BJ (cell line): Measurements from ENCODE around the gene ZNF689. TPM values are rescaled to one million over a fixed set of nuclear protein-coding genes. Genes with fewer than 3 reads are reported as not detected.
A peak's percentile ranks its signal among the peaks of the same experiment; 100 is the strongest.

ENCODE experiments used
- CTCF ChIA-PET: fragments of 350-600 bp; formaldehyde crosslinking; extraction: SDS; loops from one replicate; lab custom pipeline; 2021; ENCODE audit warnings: antibody characterized with exemption, inconsistent platforms; lab: Yijun Ruan, JAX
- POLR2A ChIA-PET: fragments of 300-600 bp; sonication (Branson Sonifier 250); formaldehyde crosslinking; extraction: SDS; loops from one replicate; lab custom pipeline; 2021; ENCODE audit warnings: antibody characterized with exemption; lab: Charles Lee
- DNase-seq: peaks from one replicate; pipeline ENCODE4 v3.0.0-alpha.2; 2011; ENCODE audit warnings: low read depth
- H3K27me3 ChIP-seq: 2 replicates; pipeline ENCODE4 v1.6.0; 2011; ENCODE audit warnings: low read length; ENCODE audit not compliant: control insufficient read depth, insufficient read depth
- H3K36me3 ChIP-seq: 2 replicates; pipeline ENCODE4 v1.5.1; 2011; ENCODE audit warnings: low read length; ENCODE audit not compliant: control insufficient read depth, insufficient read depth
- H3K4me3 ChIP-seq: 2 replicates; pipeline ENCODE4 v1.5.1; 2011; ENCODE audit warnings: low read depth, mild to moderate bottlenecking, control low read depth, low read length
- polyA plus RNA-seq: library from polyadenylated mRNA; depleted of rRNA; stranded (reverse); fragments of >200 nt; gene quantifications from 2 replicates; pipeline ENCODE4 v1.2.3, GENCODE V29; 2011
- TF ChIP-seq, protein P1 (sequence below): IDR thresholded peaks from 2 replicates; pipeline ENCODE4 v1.5.1; 2011; ENCODE audit warnings: low read depth, mild to moderate bottlenecking, control low read depth, inconsistent platforms, low read length, moderate library complexity; ENCODE audit not compliant: insufficient read depth

Gene ZNF689
- polyA plus RNA-seq, 1 experiment = 4.1 TPM

DNA sequence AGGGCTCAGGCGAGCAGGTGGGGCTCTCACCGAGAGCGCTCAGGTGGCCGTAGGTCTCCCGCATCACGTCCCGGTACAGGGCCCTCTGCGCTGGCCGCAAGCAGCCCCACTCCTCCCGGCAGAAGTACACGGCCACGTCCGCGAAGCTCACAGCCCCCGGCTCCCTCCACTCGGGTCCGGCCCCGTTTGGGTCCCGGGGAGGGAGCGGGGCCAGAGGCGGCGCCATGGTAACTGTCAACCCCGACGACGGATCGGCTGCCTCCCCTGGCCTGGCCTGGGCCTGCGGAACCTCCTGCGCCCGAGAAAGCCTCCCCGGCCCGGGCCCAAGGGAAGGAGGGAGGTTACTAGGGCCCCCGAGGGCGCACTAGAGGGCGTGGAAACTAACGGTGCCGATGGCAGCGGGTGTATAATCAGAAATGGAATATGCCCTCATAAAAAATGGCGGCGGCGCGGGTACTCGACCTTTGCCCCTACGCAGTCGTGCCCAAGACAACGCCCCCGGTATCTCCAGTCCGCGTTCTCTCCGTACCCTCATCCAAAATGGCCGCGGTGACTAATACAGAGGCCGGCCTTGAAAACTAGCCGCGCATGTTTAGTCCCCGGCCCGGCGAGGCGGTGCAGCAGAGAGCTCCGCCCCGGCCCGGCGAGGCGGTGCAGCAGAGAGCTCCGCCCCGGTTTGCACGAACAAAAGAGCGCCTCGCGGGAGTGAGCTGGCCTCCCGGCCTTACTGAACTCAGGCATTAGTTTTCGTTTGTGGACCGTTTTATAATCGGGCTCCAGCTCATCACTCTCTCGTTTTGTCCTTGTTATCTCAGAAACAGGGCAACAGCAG, 52.0 kb downstream of the ZNF689 start, which contains the start of gene ZNF764:
Gene ZNF764, minus strand, starts transcription at position 418 of the 832 bp plus-strand sequence. Its CDS starts 192 bp downstream, at position 226.
- DNase-seq = peak; percentile 88
- ChIA-PET POLR2A (interaction anchor here (0.6 kb wide), 1 partner anchor 486 kb away, joined by 3 read pairs; no protein-coding TSS in a partner anchor), CTCF (interaction anchor here (1.3 to 2.2 kb wide), 7 partner anchors 14 to 128 kb away, joined by 4 to 9 read pairs (median 4); partner anchors contain the start of genes DCTPP1 and ZNF747)
- Histone ChIP-seq H3K36me3 (peaks cover 11% of the 10 kb centered on the region), H3K4me3 (peak within 1 kb of the TSS; percentile 86), H3K27me3 (no peaks in the 10 kb centered on the region)
- TF ChIP-seq, protein P1, sequence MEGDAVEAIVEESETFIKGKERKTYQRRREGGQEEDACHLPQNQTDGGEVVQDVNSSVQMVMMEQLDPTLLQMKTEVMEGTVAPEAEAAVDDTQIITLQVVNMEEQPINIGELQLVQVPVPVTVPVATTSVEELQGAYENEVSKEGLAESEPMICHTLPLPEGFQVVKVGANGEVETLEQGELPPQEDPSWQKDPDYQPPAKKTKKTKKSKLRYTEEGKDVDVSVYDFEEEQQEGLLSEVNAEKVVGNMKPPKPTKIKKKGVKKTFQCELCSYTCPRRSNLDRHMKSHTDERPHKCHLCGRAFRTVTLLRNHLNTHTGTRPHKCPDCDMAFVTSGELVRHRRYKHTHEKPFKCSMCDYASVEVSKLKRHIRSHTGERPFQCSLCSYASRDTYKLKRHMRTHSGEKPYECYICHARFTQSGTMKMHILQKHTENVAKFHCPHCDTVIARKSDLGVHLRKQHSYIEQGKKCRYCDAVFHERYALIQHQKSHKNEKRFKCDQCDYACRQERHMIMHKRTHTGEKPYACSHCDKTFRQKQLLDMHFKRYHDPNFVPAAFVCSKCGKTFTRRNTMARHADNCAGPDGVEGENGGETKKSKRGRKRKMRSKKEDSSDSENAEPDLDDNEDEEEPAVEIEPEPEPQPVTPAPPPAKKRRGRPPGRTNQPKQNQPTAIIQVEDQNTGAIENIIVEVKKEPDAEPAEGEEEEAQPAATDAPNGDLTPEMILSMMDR = no peak

GRCh38 chr16:30557707-30557956, 52.6 kb downstream of the ZNF689 start:
- ChIA-PET CTCF (interaction anchor here (1.3 to 2.2 kb wide), 6 partner anchors 14 to 127 kb away, joined by 4 to 9 read pairs (median 4); partner anchors contain the start of gene DCTPP1), POLR2A (no interaction called here)

DNA sequence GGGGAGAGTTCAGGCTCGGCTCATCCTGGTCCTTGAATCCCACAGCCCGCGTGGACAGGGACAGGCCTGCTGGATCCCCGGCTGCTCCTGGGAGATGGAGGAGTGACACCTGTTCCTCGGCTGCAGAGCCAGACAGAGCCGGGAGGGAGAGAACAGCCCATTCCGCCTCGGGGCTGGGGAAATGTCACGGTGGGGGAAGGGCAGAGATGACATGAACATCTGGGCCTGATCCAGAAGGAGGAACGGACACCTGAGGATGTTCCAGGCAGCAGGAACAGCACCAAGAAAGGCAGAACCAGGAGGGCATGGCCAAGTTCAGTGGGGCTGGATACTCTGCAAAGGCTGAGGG, 54.1 kb downstream of the ZNF689 start:
- CTCF ChIA-PET = interaction anchor here (1.7 kb wide), 1 partner anchor 21 kb away, joined by 4 read pairs; no protein-coding TSS in a partner anchor
- TF ChIP-seq, protein P1 = no peak
- H3K36me3 ChIP-seq = peaks cover 15% of the 10 kb centered on the region
- no peaks in the 10 kb centered on the region for H3K27me3 ChIP-seq
- H3K4me3 ChIP-seq = no peak overlapping the region
- no peak for DNase-seq
- POLR2A ChIA-PET = interaction anchor here (0.5 kb wide), 1 partner anchor 55 kb away, joined by 9 read pairs; no protein-coding TSS in a partner anchor

More at GRCh38 chr16:30557707-30557956, 52.6 kb downstream of the ZNF689 start:
- Histone ChIP-seq H3K4me3 (peak overlapping the region; percentile 86), H3K36me3 (peaks cover 15% of the 10 kb centered on the region), H3K27me3 (no peaks in the 10 kb centered on the region)
- TF ChIP-seq, protein P1 = no peak
- no peak for DNase-seq

DNA sequence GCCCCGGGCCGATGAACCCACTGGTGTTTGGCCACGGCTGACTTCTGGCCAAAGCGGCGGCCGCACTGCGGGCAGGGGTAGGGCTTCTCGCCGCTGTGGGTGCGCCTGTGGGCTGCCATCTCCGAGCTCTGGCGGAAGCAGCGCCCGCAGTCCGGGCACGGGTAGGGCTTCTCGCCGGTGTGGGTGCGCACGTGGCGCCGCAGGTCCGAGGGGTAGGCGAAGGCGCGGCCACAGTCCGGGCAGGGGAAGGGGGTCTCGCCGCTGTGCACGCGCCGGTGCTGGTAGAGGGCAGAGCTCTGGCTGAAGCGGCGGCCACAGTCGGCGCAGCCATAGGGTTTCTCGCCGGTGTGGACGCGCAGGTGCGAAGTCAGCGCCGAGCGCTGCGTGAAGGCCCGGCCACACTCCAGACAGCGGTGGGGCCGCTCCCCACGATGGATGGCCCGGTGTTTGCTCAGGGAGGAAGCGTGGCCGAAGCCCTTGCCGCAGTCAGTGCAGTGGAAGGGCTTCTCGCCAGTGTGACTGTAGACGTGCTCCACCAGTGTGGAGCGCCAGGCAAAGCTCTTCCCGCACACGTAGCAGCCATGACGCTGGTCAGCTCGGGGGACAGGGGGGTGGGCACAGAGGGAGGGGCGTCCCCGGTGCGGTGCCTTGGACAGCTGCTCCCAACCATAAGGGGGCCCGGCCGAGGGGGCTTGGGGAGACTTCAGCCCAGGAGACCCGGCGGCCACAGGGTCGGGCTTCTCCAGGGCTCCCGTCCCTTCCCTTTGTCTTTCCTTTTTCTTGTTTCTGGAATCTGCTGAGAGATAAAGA, 54.7 kb downstream of the ZNF689 start:
- ChIA-PET CTCF (no interaction called here), POLR2A (interaction anchor here (0.5 kb wide), 1 partner anchor 56 kb away, joined by 9 read pairs; no protein-coding TSS in a partner anchor)
- no peak for DNase-seq
- Histone ChIP-seq H3K27me3 (no peaks in the 10 kb centered on the region), H3K36me3 (peaks cover 15% of the 10 kb centered on the region), H3K4me3 (no peak overlapping the region)
- TF ChIP-seq, protein P1 = no peak
